Endodermal cell (in vitro differentiated cells): ENCODE results near the gene OGFOD3. TPM values are rescaled to one million over a fixed set of nuclear protein-coding genes. Genes with fewer than 3 reads are reported as not detected.

Experiments
- DNase-seq: peaks from one replicate; pipeline ENCODE4 v3.0.0-alpha.2; 2017
- H3K27ac ChIP-seq: 2 replicates; pipeline ENCODE4 v1.5.1; 2013; ENCODE audit warnings: mild to moderate bottlenecking, low read depth, low read length, moderate library complexity
- H3K27me3 ChIP-seq: 2 replicates; pipeline ENCODE4 v1.6.1; 2013; ENCODE audit warnings: mild to moderate bottlenecking, low read length, moderate library complexity; ENCODE audit not compliant: insufficient read depth, control insufficient read depth, poor library complexity, severe bottlenecking
- H3K36me3 ChIP-seq: 2 replicates; pipeline ENCODE4 v1.7.0; 2013; ENCODE audit warnings: mild to moderate bottlenecking, low read length, moderate library complexity; ENCODE audit not compliant: control insufficient read depth, insufficient read depth
- H3K4me1 ChIP-seq: one replicate; pipeline ENCODE4 v1.7.0; 2013; ENCODE audit warnings: low read length; ENCODE audit not compliant: control insufficient read depth, insufficient read depth
- H3K4me3 ChIP-seq: 2 replicates; pipeline ENCODE4 v1.5.1; 2013; ENCODE audit warnings: mild to moderate bottlenecking, low read length, moderate library complexity
- H3K9ac ChIP-seq: 2 replicates; pipeline ENCODE4 v1.6.1; 2013; ENCODE audit warnings: mild to moderate bottlenecking, low read length, moderate library complexity; ENCODE audit not compliant: poor library complexity, severe bottlenecking; ENCODE audit errors: extremely low read depth
- H3K9me3 ChIP-seq: 2 replicates; pipeline ENCODE4 v1.6.1; 2013; ENCODE audit warnings: mild to moderate bottlenecking, low read length, moderate library complexity; ENCODE audit not compliant: control insufficient read depth
- H3K27ac Mint-ChIP-seq: 2 replicates; pipeline ENCODE4 v1.8.0; 2020; ENCODE audit warnings: mixed read lengths
- H3K27me3 Mint-ChIP-seq: 2 replicates; pipeline ENCODE4 v1.8.0; 2021; ENCODE audit warnings: mild to moderate bottlenecking, mixed read lengths; ENCODE audit not compliant: insufficient read depth
- H3K36me3 Mint-ChIP-seq: 2 replicates; pipeline ENCODE4 v1.8.0; 2020; ENCODE audit warnings: low read depth, mixed read lengths
- H3K4me1 Mint-ChIP-seq: 2 replicates; pipeline ENCODE4 v1.8.0; 2020; ENCODE audit warnings: mixed read lengths
- H3K4me3 Mint-ChIP-seq: 2 replicates; pipeline ENCODE4 v1.8.0; 2020; ENCODE audit warnings: mild to moderate bottlenecking, moderate library complexity, mixed read lengths
- H3K9me3 Mint-ChIP-seq: 2 replicates; pipeline ENCODE4 v1.8.0; 2020; ENCODE audit warnings: mild to moderate bottlenecking, mixed read lengths
- CTCF ChIP-seq: fragments of 200-600 bp; sonication (generic); conservative IDR thresholded peaks from 2 replicates; pipeline ENCODE4 v1.5.0; 2021; ENCODE audit warnings: antibody characterized with exemption, mild to moderate bottlenecking
- WGBS, 2 experiments: methylation state at CpG; one replicate each; pipeline versions ENCODE4 v1.1.5 to v1.1.7; 2013; ENCODE audit warnings: missing lambda C conversion rate in 2 of 2, mixed read lengths in 1 of 2; ENCODE audit not compliant: insufficient coverage in 1 of 2, insufficient read length in 1 of 2; 5-methylcytosine and 5-hydroxymethylcytosine counted together
- total RNA-seq, 2 donors: library from RNA; stranded (reverse); fragmentation: NEBNext Ultra II Directional in 1 of 2; extraction: Animal tissue kit (Norgen Biotek cat#: 25700) in 1 of 2; gene quantifications; 2 replicates in 1 of 2; 3 replicates in 1 of 2; pipeline ENCODE4 v1.2.1, GENCODE V29; 2021

Gene OGFOD3
- total RNA-seq, 2 donors from 2014 or later, result 24.0 to 30.1 TPM

- Mint-ChIP-seq H3K27ac (no peak overlapping the region), H3K36me3 (peaks cover 5% of the 10 kb centered on the region), H3K4me3 (no peak overlapping the region), H3K4me1 (peaks cover 5% of the 10 kb centered on the region), H3K9me3 (peaks cover 47% of the 10 kb centered on the region), H3K27me3 (peaks cover 4% of the 10 kb centered on the region)
- Histone ChIP-seq H3K4me1 (peaks cover 5% of the 10 kb centered on the region), H3K9ac (no peak overlapping the region), H3K4me3 (peak overlapping the region; percentile 36), H3K9me3 (peaks cover 16% of the 10 kb centered on the region), H3K27me3 (no peaks in the 10 kb centered on the region), H3K27ac (no peak overlapping the region), H3K36me3 (no peaks in the 10 kb centered on the region)
- WGBS, 2 experiments, result 93 to 96% methylated on average over 3 of the region's 3 CpGs
- no peak for DNase-seq
- no peak for TF ChIP-seq CTCF
Measured at GRCh38 chr17:82452162-82452561, 33.8 kb upstream of the OGFOD3 start.

GRCh38 chr17:82450357-82451106 lies 32.1 kb upstream of the OGFOD3 start, which contains the start of gene CYBC1:
Gene CYBC1 (minus strand): TSS chr17:82450752. CDS start chr17:82449254, 1,498 bp downstream.
- peak; percentile 98 for DNase-seq
- Histone ChIP-seq H3K9me3 (peaks cover 12% of the 10 kb centered on the region), H3K9ac (peak within 1 kb of the TSS; percentile 86), H3K27ac (peak within 1 kb of the TSS; percentile 72), H3K27me3 (no peaks in the 10 kb centered on the region), H3K4me1 (peaks cover 5% of the 10 kb centered on the region), H3K4me3 (peak within 1 kb of the TSS; percentile 92), H3K36me3 (peaks cover 4% of the 10 kb centered on the region)
- Mint-ChIP-seq H3K4me3 (peak within 1 kb of the TSS; percentile 74), H3K9me3 (peaks cover 34% of the 10 kb centered on the region), H3K4me1 (peaks cover 5% of the 10 kb centered on the region), H3K27ac (peak within 1 kb of the TSS; percentile 64), H3K27me3 (peaks cover 4% of the 10 kb centered on the region), H3K36me3 (peaks cover 8% of the 10 kb centered on the region)
- WGBS, 2 experiments, result 1 to 2% methylated on average over 23 to 91 of the region's 91 CpGs
- TF ChIP-seq CTCF, result no peak

GRCh38 chr17:82449883-82450356 lies 31.5 kb upstream of the OGFOD3 start:
- H3K27ac ChIP-seq, result peak overlapping the region; percentile 72
- peak overlapping the region; percentile 86 for H3K9ac ChIP-seq
- H3K27me3 ChIP-seq, result no peaks in the 10 kb centered on the region
- Mint-ChIP-seq H3K9me3 (peaks cover 33% of the 10 kb centered on the region), H3K4me3 (peak overlapping the region; percentile 74), H3K27ac (peak overlapping the region; percentile 26), H3K4me1 (peaks cover 5% of the 10 kb centered on the region), H3K36me3 (peaks cover 6% of the 10 kb centered on the region), H3K27me3 (peaks cover 4% of the 10 kb centered on the region)
- H3K36me3 ChIP-seq, result peaks cover 4% of the 10 kb centered on the region
- whole genome bisulfite sequencing, 2 experiments, result 80 to 85% methylated on average over 17 to 18 of the region's 18 CpGs
- peaks cover 5% of the 10 kb centered on the region for H3K4me1 ChIP-seq
- no peak for DNase-seq
- peak overlapping the region; percentile 92 for H3K4me3 ChIP-seq
- TF ChIP-seq CTCF, result no peak
- H3K9me3 ChIP-seq, result peaks cover 12% of the 10 kb centered on the region
